ENCODE results near the gene PPARD. TPM values are rescaled to one million over a fixed set of nuclear protein-coding genes. Genes with fewer than 3 reads are reported as not detected.

PPARD gene
- polyA plus RNA-seq, 4 donors, result 7.8 to 29.4 (median 13.8) TPM

- Histone ChIP-seq H3K4me3 (ENCODE audit: low read depth in 1 of 3, low read length in 3 of 3) (no peak overlapping the region), H3K4me1 (ENCODE audit: control insufficient read depth in 3 of 3, insufficient read depth in 2 of 3, low read depth in 1 of 3, low read length in 2 of 3) (peaks cover 11 to 24% (median 22%) of the 10 kb centered on the region in 3 donors), H3K27ac (ENCODE audit: low read depth in 1 of 3, low read length in 2 of 3) (peak overlapping the region; percentile 24 to 56 (median 27)), H3K9me3 (ENCODE audit: control insufficient read depth in 2 of 2, insufficient read depth in 1 of 2, low read depth in 1 of 2, low read length in 1 of 2) (no peaks in the 10 kb centered on the region), H3K27me3 (ENCODE audit: control insufficient read depth in 3 of 3, insufficient read depth in 3 of 3, low read length in 3 of 3) (no peaks in the 10 kb centered on the region), H3K36me3 (ENCODE audit: control insufficient read depth in 3 of 3, insufficient read depth in 2 of 3, low read depth in 1 of 3, low read length in 3 of 3) (peaks cover 0 to 16% (median 3%) of the 10 kb centered on the region in 3 donors)
- FAIRE-seq, result no peak
- peak; percentile 62 to 88 for DNase-seq
- WGBS, 3 donors, result 76 to 78% (median 78%) methylated on average over 8 of the region's 8 CpGs
These were observed 29.3 kb downstream of the PPARD start for GRCh38 chr6:35371494-35372262.

- Histone ChIP-seq H3K4me1 (ENCODE audit: control insufficient read depth in 3 of 3, insufficient read depth in 2 of 3, low read depth in 1 of 3, low read length in 2 of 3) (peaks cover 11 to 27% (median 22%) of the 10 kb centered on the region in 3 donors), H3K9me3 (ENCODE audit: control insufficient read depth in 2 of 2, insufficient read depth in 1 of 2, low read depth in 1 of 2, low read length in 1 of 2) (no peaks in the 10 kb centered on the region), H3K4me3 (ENCODE audit: low read depth in 1 of 3, low read length in 3 of 3) (no peak overlapping the region), H3K27me3 (ENCODE audit: control insufficient read depth in 3 of 3, insufficient read depth in 3 of 3, low read length in 3 of 3) (no peaks in the 10 kb centered on the region), H3K36me3 (ENCODE audit: control insufficient read depth in 3 of 3, insufficient read depth in 2 of 3, low read depth in 1 of 3, low read length in 3 of 3) (peaks cover 0 to 13% (median 3%) of the 10 kb centered on the region in 3 donors), H3K27ac (ENCODE audit: low read depth in 1 of 3, low read length in 2 of 3) (no peak overlapping the region)
- FAIRE-seq, result no peak
- no peak for DNase-seq
These were observed 30.3 kb downstream of the PPARD start for GRCh38 chr6:35372633-35373032.

GRCh38 chr6:35376281-35376680 is 33.9 kb downstream of the PPARD start:
- Histone ChIP-seq H3K27me3 (ENCODE audit: control insufficient read depth in 3 of 3, insufficient read depth in 3 of 3, low read length in 3 of 3) (no peaks in the 10 kb centered on the region), H3K9me3 (ENCODE audit: control insufficient read depth in 2 of 2, insufficient read depth in 1 of 2, low read depth in 1 of 2, low read length in 1 of 2) (no peaks in the 10 kb centered on the region), H3K36me3 (ENCODE audit: control insufficient read depth in 3 of 3, insufficient read depth in 2 of 3, low read depth in 1 of 3, low read length in 3 of 3) (peaks cover 0 to 8% (median 3%) of the 10 kb centered on the region in 3 donors), H3K4me3 (ENCODE audit: low read depth in 1 of 3, low read length in 3 of 3) (no peak overlapping the region), H3K27ac (ENCODE audit: low read depth in 1 of 3, low read length in 2 of 3) (peak overlapping the region in 1 of 3 donors; percentile 20), H3K4me1 (ENCODE audit: control insufficient read depth in 3 of 3, insufficient read depth in 2 of 3, low read depth in 1 of 3, low read length in 2 of 3) (peaks cover under 1 to 10% (median 2%) of the 10 kb centered on the region in 3 donors)
- no peak for FAIRE-seq
- 76 to 97% (median 95%) methylated on average over 2 of the region's 2 CpGs for WGBS, 3 donors
- no peak for DNase-seq

GRCh38 chr6:35377002-35377401 is 34.6 kb downstream of the PPARD start:
- H3K9me3 ChIP-seq (ENCODE audit: control insufficient read depth in 2 of 2, insufficient read depth in 1 of 2, low read depth in 1 of 2, low read length in 1 of 2), result peaks cover 0 to 2% of the 10 kb centered on the region in 2 donors
- DNase-seq (no peak), FAIRE-seq (no peak)
- 66 to 79% (median 73%) methylated on average over 7 of the region's 7 CpGs for WGBS, 3 donors
- peaks cover 0 to 3% (median 0%) of the 10 kb centered on the region in 3 donors for H3K4me1 ChIP-seq (ENCODE audit: control insufficient read depth in 3 of 3, insufficient read depth in 2 of 3, low read depth in 1 of 3, low read length in 2 of 3)
- H3K27ac ChIP-seq (ENCODE audit: low read depth in 1 of 3, low read length in 2 of 3), result no peak overlapping the region
- peaks cover 0 to 9% (median 3%) of the 10 kb centered on the region in 3 donors for H3K36me3 ChIP-seq (ENCODE audit: control insufficient read depth in 3 of 3, insufficient read depth in 2 of 3, low read depth in 1 of 3, low read length in 3 of 3)
- no peak overlapping the region for H3K4me3 ChIP-seq (ENCODE audit: low read depth in 1 of 3, low read length in 3 of 3)
- no peaks in the 10 kb centered on the region for H3K27me3 ChIP-seq (ENCODE audit: control insufficient read depth in 3 of 3, insufficient read depth in 3 of 3, low read length in 3 of 3)

DNA sequence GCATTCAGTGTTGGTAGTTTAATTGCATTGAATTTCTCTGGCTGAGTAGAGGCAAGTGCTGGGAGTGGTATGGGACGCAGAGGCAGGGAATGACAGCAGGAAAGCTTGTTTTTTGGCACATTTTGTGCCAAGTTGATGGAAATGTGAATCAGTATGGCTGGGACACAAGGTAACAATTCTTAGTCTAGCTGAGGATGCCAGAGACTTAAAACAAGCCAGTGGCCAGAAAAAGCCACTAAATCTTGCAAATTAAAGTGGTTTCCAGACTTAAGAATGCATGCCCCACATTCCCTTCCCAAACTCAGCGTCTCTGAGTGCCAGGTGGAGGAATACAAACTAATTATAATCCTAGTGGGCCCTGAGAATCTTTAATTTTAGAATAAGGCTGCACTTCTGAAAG is 35.9 kb downstream of the PPARD start:
- Histone ChIP-seq H3K9me3 (ENCODE audit: control insufficient read depth in 2 of 2, insufficient read depth in 1 of 2, low read depth in 1 of 2, low read length in 1 of 2) (peaks cover 0 to 10% of the 10 kb centered on the region in 2 donors), H3K4me1 (ENCODE audit: control insufficient read depth in 3 of 3, insufficient read depth in 2 of 3, low read depth in 1 of 3, low read length in 2 of 3) (peaks cover 0 to 3% (median 0%) of the 10 kb centered on the region in 3 donors), H3K27me3 (ENCODE audit: control insufficient read depth in 3 of 3, insufficient read depth in 3 of 3, low read length in 3 of 3) (no peaks in the 10 kb centered on the region), H3K36me3 (ENCODE audit: control insufficient read depth in 3 of 3, insufficient read depth in 2 of 3, low read depth in 1 of 3, low read length in 3 of 3) (peaks cover 0 to 13% (median 3%) of the 10 kb centered on the region in 3 donors), H3K4me3 (ENCODE audit: low read depth in 1 of 3, low read length in 3 of 3) (no peak overlapping the region), H3K27ac (ENCODE audit: low read depth in 1 of 3, low read length in 2 of 3) (no peak overlapping the region)
- FAIRE-seq (no peak), DNase-seq (no peak)
- WGBS, 3 donors, result 89 to 98% (median 95%) methylated on average over 2 of the region's 2 CpGs

DNA sequence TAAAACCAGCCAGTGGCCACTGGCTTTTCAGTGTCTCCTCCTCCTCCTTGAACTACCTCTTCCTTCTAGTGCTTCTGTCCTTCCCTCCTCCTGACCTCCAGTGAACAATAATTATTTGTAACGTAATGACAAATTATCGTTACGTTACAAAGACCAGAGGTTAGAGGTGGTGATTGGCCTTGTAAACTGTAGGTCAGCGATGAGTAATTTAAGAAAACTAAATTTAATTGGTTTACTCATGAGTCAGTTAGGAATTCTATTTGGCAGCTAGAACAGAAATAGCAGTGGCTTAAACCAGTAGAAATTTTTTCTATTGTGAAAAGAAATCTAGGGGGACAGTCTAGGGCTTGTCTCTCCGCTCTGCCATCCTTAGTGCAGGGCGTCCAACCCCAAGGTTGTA is 38.8 kb downstream of the PPARD start:
- 89 to 94% (median 93%) methylated on average over 6 of the region's 6 CpGs for WGBS, 3 donors
- peaks cover 0 to 10% of the 10 kb centered on the region in 2 donors for H3K9me3 ChIP-seq (ENCODE audit: control insufficient read depth in 2 of 2, insufficient read depth in 1 of 2, low read depth in 1 of 2, low read length in 1 of 2)
- DNase-seq (no peak), FAIRE-seq (no peak)
- peaks cover 0 to 10% (median 0%) of the 10 kb centered on the region in 3 donors for H3K4me1 ChIP-seq (ENCODE audit: control insufficient read depth in 3 of 3, insufficient read depth in 2 of 3, low read depth in 1 of 3, low read length in 2 of 3)
- H3K27ac ChIP-seq (ENCODE audit: low read depth in 1 of 3, low read length in 2 of 3), result no peak overlapping the region
- H3K27me3 ChIP-seq (ENCODE audit: control insufficient read depth in 3 of 3, insufficient read depth in 3 of 3, low read length in 3 of 3), result no peaks in the 10 kb centered on the region
- H3K4me3 ChIP-seq (ENCODE audit: low read depth in 1 of 3, low read length in 3 of 3), result no peak overlapping the region
- peaks cover 0 to 7% (median 0%) of the 10 kb centered on the region in 3 donors for H3K36me3 ChIP-seq (ENCODE audit: control insufficient read depth in 3 of 3, insufficient read depth in 2 of 3, low read depth in 1 of 3, low read length in 3 of 3)

- no peaks in the 10 kb centered on the region for H3K27me3 ChIP-seq (ENCODE audit: control insufficient read depth in 3 of 3, insufficient read depth in 3 of 3, low read length in 3 of 3)
- no peak overlapping the region for H3K27ac ChIP-seq (ENCODE audit: low read depth in 1 of 3, low read length in 2 of 3)
- peaks cover 0 to 16% (median 0%) of the 10 kb centered on the region in 3 donors for H3K4me1 ChIP-seq (ENCODE audit: control insufficient read depth in 3 of 3, insufficient read depth in 2 of 3, low read depth in 1 of 3, low read length in 2 of 3)
- H3K4me3 ChIP-seq (ENCODE audit: low read depth in 1 of 3, low read length in 3 of 3), result no peak overlapping the region
- WGBS, 3 donors, result 79 to 98% (median 91%) methylated on average over 6 of the region's 6 CpGs
- FAIRE-seq, result no peak
- H3K9me3 ChIP-seq (ENCODE audit: control insufficient read depth in 2 of 2, insufficient read depth in 1 of 2, low read depth in 1 of 2, low read length in 1 of 2), result peaks cover 0 to 10% of the 10 kb centered on the region in 2 donors
- no peak for DNase-seq
- H3K36me3 ChIP-seq (ENCODE audit: control insufficient read depth in 3 of 3, insufficient read depth in 2 of 3, low read depth in 1 of 3, low read length in 3 of 3), result peaks cover 0 to 9% (median 0%) of the 10 kb centered on the region in 3 donors
These were observed 39.7 kb downstream of the PPARD start for GRCh38 chr6:35382015-35382414.

- DNase-seq (peak; percentile 24 to 76), FAIRE-seq (no peak)
- H3K4me3 ChIP-seq (ENCODE audit: low read depth in 1 of 3, low read length in 3 of 3), result no peak overlapping the region
- 55 to 75% (median 67%) methylated on average over 12 of the region's 14 CpGs for WGBS, 3 donors
- peak overlapping the region in 2 of 3 donors; percentile 40 to 59 for H3K27ac ChIP-seq (ENCODE audit: low read depth in 1 of 3, low read length in 2 of 3)
- peaks cover 0 to 19% (median 0%) of the 10 kb centered on the region in 3 donors for H3K36me3 ChIP-seq (ENCODE audit: control insufficient read depth in 3 of 3, insufficient read depth in 2 of 3, low read depth in 1 of 3, low read length in 3 of 3)
- H3K4me1 ChIP-seq (ENCODE audit: control insufficient read depth in 3 of 3, insufficient read depth in 2 of 3, low read depth in 1 of 3, low read length in 2 of 3), result peaks cover 4 to 31% (median 4%) of the 10 kb centered on the region in 3 donors
- H3K27me3 ChIP-seq (ENCODE audit: control insufficient read depth in 3 of 3, insufficient read depth in 3 of 3, low read length in 3 of 3), result no peaks in the 10 kb centered on the region
- H3K9me3 ChIP-seq (ENCODE audit: control insufficient read depth in 2 of 2, insufficient read depth in 1 of 2, low read depth in 1 of 2, low read length in 1 of 2), result peaks cover 0 to 10% of the 10 kb centered on the region in 2 donors
These were observed 43.3 kb downstream of the PPARD start for GRCh38 chr6:35385457-35386202.

Data from small intestine (tissue), 7 donors.